HCT116 (cell line): ENCODE data around the gene LINGO1. TPM values are rescaled to one million over a fixed set of nuclear protein-coding genes. Genes with fewer than 3 reads are reported as not detected.

ENCODE experiments used
- ATAC-seq: fragments of 200-7000 bp; cut with Tn5 transposase; 2 replicates; pipeline ENCODE4 v1.9.1; 2020; ENCODE audit warnings: mild to moderate bottlenecking, moderate library complexity
- BruUV-seq: library from RNA; stranded (reverse); fragments of 400-500 nt; replicated peaks from 2 replicates; lab custom pipeline; 2021; lab: Mats Ljungman, UMichigan
- CTCF ChIA-PET: fragments of 300-600 bp; sonication (Branson Sonifier 250); formaldehyde crosslinking; loops from one replicate; lab custom pipeline; 2021; ENCODE audit warnings: antibody characterized with exemption; lab: Charles Lee
- POLR2A ChIA-PET: fragments of 300-600, 350-600 bp; sonication (Branson Sonifier 250); formaldehyde crosslinking; loops from one replicate; lab custom pipeline; 2021; ENCODE audit warnings: antibody characterized with exemption; lab: Charles Lee
- RAD21 ChIA-PET, 2 experiments: fragments of 300-600 bp; sonication (Branson Sonifier 250); formaldehyde crosslinking; loops; one replicate each; lab custom pipeline; 2023; ENCODE audit warnings: low total read pairs in 2 of 2; ENCODE audit not compliant: uncharacterized antibody in 2 of 2, unreplicated experiment in 2 of 2, low non-redundant PET in 1 of 2; lab: Charles Lee
- DNase-seq: peaks from one replicate; pipeline ENCODE4 v3.0.0-alpha.2; 2010; ENCODE audit warnings: low read depth, low spot score
- H2AFZ ChIP-seq: fragments of 200-600 bp; shearing (Covaris generic), sonication (generic); 2 replicates; pipeline ENCODE4 v1.6.1; 2017; ENCODE audit warnings: low read depth, mixed run types, mixed read lengths, antibody characterized with exemption, low read length; ENCODE audit not compliant: poor library complexity, severe bottlenecking
- H3K27ac ChIP-seq: 2 replicates; pipeline ENCODE4 v1.5.1; 2012; ENCODE audit warnings: low read depth, low read length
- H3K27me3 ChIP-seq: fragments of 200-600 bp; sonication (generic); 2 replicates; pipeline ENCODE4 v1.6.1; 2016; ENCODE audit warnings: mixed run types, low read length, mixed read lengths; ENCODE audit not compliant: insufficient read depth
- H3K36me3 ChIP-seq, 2 experiments: fragments of 200-500 bp in 1 of 2; fragments of 200-600 bp in 1 of 2; sonication (Bioruptor generic) in 1 of 2; sonication (generic) in 1 of 2; 2 replicates each; pipeline versions ENCODE4 v1.5.1 to v1.6.1; 2014 to 2016; ENCODE audit warnings: low read length in 2 of 2, inconsistent platforms in 1 of 2, mixed read lengths in 1 of 2, mixed run types in 1 of 2; ENCODE audit not compliant: insufficient read depth in 2 of 2, control insufficient read depth in 1 of 2
- H3K4me1 ChIP-seq, 2 experiments: fragments of 200-600 bp in 1 of 2; sonication (generic) in 1 of 2; 2 replicates each; pipeline versions ENCODE4 v1.5.1 to v1.6.1; 2012 to 2017; ENCODE audit warnings: low read length in 2 of 2, inconsistent platforms in 1 of 2, mild to moderate bottlenecking in 1 of 2, mixed read lengths in 1 of 2, mixed run types in 1 of 2, moderate library complexity in 1 of 2; ENCODE audit not compliant: insufficient read depth in 2 of 2, control insufficient read depth in 1 of 2
- H3K4me2 ChIP-seq: fragments of 200-600 bp; sonication (generic); 2 replicates; pipeline ENCODE4 v1.6.1; 2017; ENCODE audit warnings: mixed run types, low read length, mixed read lengths
- H3K4me3 ChIP-seq, 2 experiments: fragments of 200-600 bp in 1 of 2; sonication (generic) in 1 of 2; replicated peaks in 1 of 2; 2 replicates each; pipeline ENCODE4 v1.5.1; 2011 to 2016; ENCODE audit warnings: low read length in 2 of 2, control low read depth in 1 of 2, low read depth in 1 of 2, mild to moderate bottlenecking in 1 of 2, mixed read lengths in 1 of 2, mixed run types in 1 of 2
- H3K79me2 ChIP-seq: fragments of 200-600 bp; sonication (generic); 2 replicates; pipeline ENCODE4 v1.6.1; 2017; ENCODE audit warnings: mild to moderate bottlenecking, mixed run types, low read length, moderate library complexity, mixed read lengths; ENCODE audit not compliant: insufficient read depth
- H3K9ac ChIP-seq: fragments of 200-600 bp; sonication (generic); 2 replicates; pipeline ENCODE4 v1.6.1; 2016; ENCODE audit warnings: low read length, mixed read lengths
- H3K9me2 ChIP-seq: fragments of 200-600 bp; sonication (generic), shearing (Covaris generic); 2 replicates; pipeline ENCODE4 v1.6.1; 2017; ENCODE audit warnings: mixed run types, mild to moderate bottlenecking, moderate library complexity; ENCODE audit not compliant: insufficient read depth
- H3K9me3 ChIP-seq, 2 experiments: fragments of 200-500 bp in 1 of 2; fragments of 200-600 bp in 1 of 2; sonication (Bioruptor generic) in 1 of 2; sonication (generic) in 1 of 2; 2 replicates each; pipeline ENCODE4 v1.6.1; 2014 to 2017; ENCODE audit warnings: low read length in 2 of 2, mixed read lengths in 2 of 2, inconsistent platforms in 1 of 2, low read depth in 1 of 2, mild to moderate bottlenecking in 1 of 2, mixed run types in 1 of 2, moderate library complexity in 1 of 2; ENCODE audit not compliant: control insufficient read depth in 1 of 2, insufficient read depth in 1 of 2
- H4K20me1 ChIP-seq: fragments of 200-600 bp; sonication (generic), shearing (Covaris generic); 2 replicates; pipeline ENCODE4 v1.6.1; 2017; ENCODE audit warnings: mixed run types, mild to moderate bottlenecking, moderate library complexity; ENCODE audit not compliant: insufficient read depth
- JUND ChIP-seq: IDR thresholded peaks from 2 replicates; pipeline ENCODE4 v1.6.1; 2012
- POLR2A ChIP-seq: IDR thresholded peaks from 2 replicates; pipeline ENCODE4 v1.7.0; 2011; ENCODE audit warnings: borderline replicate concordance; ENCODE audit not compliant: insufficient read depth, insufficient read length; ENCODE audit errors: extremely low read depth
- POLR2AphosphoS5 ChIP-seq: IDR thresholded peaks from 2 replicates; pipeline ENCODE4 v1.6.1; 2011; ENCODE audit warnings: mild to moderate bottlenecking, low read depth, low read length, moderate library complexity
- RAD21 ChIP-seq: IDR thresholded peaks from 2 replicates; pipeline ENCODE4 v1.6.1; 2012; ENCODE audit warnings: low read depth, mild to moderate bottlenecking
- SP1 ChIP-seq: IDR thresholded peaks from 2 replicates; pipeline ENCODE4 v1.6.1; 2012; ENCODE audit warnings: low read depth
- ZNF274 ChIP-seq: fragments of 200-500 bp; sonication (Bioruptor generic); IDR thresholded peaks from 2 replicates; pipeline ENCODE4 v1.6.1; 2014; ENCODE audit warnings: mild to moderate bottlenecking, low read depth, low read length, inconsistent platforms
- intact Hi-C: fragments of 100-400 bp; cut with micrococcal nuclease; formaldehyde crosslinking; loops from 2 replicates; pipeline ENCODE4 v1.10.0; 2022
- total RNA-seq: library from RNA; stranded (reverse); gene quantifications from one replicate; pipeline ENCODE4 v1.2.1, GENCODE V29; 2021; ENCODE audit not compliant: unreplicated experiment
- TF ChIP-seq, protein P1 (sequence below): IDR thresholded peaks from 2 replicates; pipeline ENCODE4 v1.6.1; 2012
- TF ChIP-seq, protein P2 (sequence below): IDR thresholded peaks from 2 replicates; pipeline ENCODE4 v1.6.1; 2011; ENCODE audit warnings: mild to moderate bottlenecking, low read length, moderate library complexity; ENCODE audit not compliant: insufficient replicate concordance; ENCODE audit errors: extremely low read depth

The LINGO1 gene
- total RNA-seq, 1 experiment from 2014 or later: 15.6 TPM

DNA sequence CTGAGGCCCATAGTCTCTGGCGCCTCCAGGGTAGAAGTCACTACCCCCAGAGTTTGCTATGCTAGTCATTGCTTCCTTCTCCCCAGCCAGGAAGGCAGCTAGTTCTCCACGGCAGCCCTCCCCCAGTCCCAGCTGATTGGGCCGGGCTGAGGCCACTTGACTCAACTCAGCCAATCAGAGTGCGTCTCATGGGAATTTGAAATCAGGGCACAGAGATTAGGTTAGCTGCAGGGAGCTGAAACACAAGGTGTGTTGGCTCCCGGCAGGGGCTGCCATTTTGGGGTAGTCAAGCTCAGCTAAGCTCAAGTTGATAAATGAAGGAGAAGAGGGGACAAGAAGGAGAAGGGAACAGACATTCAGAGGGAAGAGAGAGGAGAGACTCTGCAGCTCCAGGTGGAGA lies 32.8 kb downstream of the LINGO1 start:
- ATAC-seq (peak; percentile 92), DNase-seq (peak; percentile 61)
- H3K27ac ChIP-seq: peak overlapping the region; percentile 44; the same call in 1 of the 2 replicates
- H3K79me2 ChIP-seq: no peaks in the 10 kb centered on the region
- H3K36me3 ChIP-seq: no peaks in the 10 kb centered on the region
- intact Hi-C loops: no loop called here
- CTCF ChIA-PET: interaction anchor here (1.1 to 1.9 kb wide), 5 partner anchors 18 to 492 kb away, joined by 3 to 12 read pairs (median 6); partner anchors contain the start of gene LINGO1
- peak overlapping the region; percentile 24 to 33 for H3K4me3 ChIP-seq
- peak overlapping the region; percentile 47 for H3K4me2 ChIP-seq
- H4K20me1 ChIP-seq: no peaks in the 10 kb centered on the region
- POLR2A ChIA-PET: interaction anchor here (0.8 to 1.1 kb wide), 3 partner anchors 9 to 57 kb away, joined by 3 to 6 read pairs (median 3); no protein-coding TSS in a partner anchor
- BruUV-seq: no TSS peak
- no peaks in the 10 kb centered on the region for H3K9me2 ChIP-seq
- peak overlapping the region; percentile 4 for H2AFZ ChIP-seq
- no peaks in the 10 kb centered on the region for H3K9me3 ChIP-seq
- H3K9ac ChIP-seq: 0 out of 2 replicates have a peak overlapping the region, but pooled peaks have one; percentile 16
- RAD21 ChIA-PET: no interaction called here
- TF ChIP-seq JUND: no peak
- TF ChIP-seq SP1: peak; percentile 70; the same call in 1 of the 2 replicates
- TF ChIP-seq, protein P1, sequence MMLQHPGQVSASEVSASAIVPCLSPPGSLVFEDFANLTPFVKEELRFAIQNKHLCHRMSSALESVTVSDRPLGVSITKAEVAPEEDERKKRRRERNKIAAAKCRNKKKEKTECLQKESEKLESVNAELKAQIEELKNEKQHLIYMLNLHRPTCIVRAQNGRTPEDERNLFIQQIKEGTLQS: no peak
- TF ChIP-seq, protein P2, sequence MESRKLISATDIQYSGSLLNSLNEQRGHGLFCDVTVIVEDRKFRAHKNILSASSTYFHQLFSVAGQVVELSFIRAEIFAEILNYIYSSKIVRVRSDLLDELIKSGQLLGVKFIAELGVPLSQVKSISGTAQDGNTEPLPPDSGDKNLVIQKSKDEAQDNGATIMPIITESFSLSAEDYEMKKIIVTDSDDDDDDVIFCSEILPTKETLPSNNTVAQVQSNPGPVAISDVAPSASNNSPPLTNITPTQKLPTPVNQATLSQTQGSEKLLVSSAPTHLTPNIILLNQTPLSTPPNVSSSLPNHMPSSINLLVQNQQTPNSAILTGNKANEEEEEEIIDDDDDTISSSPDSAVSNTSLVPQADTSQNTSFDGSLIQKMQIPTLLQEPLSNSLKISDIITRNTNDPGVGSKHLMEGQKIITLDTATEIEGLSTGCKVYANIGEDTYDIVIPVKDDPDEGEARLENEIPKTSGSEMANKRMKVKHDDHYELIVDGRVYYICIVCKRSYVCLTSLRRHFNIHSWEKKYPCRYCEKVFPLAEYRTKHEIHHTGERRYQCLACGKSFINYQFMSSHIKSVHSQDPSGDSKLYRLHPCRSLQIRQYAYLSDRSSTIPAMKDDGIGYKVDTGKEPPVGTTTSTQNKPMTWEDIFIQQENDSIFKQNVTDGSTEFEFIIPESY: no peak
- peak; percentile 74 for TF ChIP-seq POLR2A
- no peak for TF ChIP-seq ZNF274
- peak; percentile 27; the same call in 1 of the 2 replicates for TF ChIP-seq POLR2AphosphoS5
- TF ChIP-seq RAD21: no peak
- H3K27me3 ChIP-seq: no peaks in the 10 kb centered on the region
- H3K4me1 ChIP-seq: peaks cover 2 to 14% of the 10 kb centered on the region in 2 experiments; a peak in 3 of 4 replicates
